Activated CD8-positive, alpha-beta memory T cell treated with anti-CD3 and anti-CD28 coated beads, Interleukin-2, amount 10 ng/mL, durations not matched to agents 7 days and 5 days (primary cell): ENCODE results near the gene CNPY4. TPM values are rescaled to one million over a fixed set of nuclear protein-coding genes. Genes with fewer than 3 reads are reported as not detected.

ENCODE experiments used
- ATAC-seq: fragments of 150-1000 bp; cut with Tn5 transposase; one replicate; pipeline ENCODE4 v1.10.0; 2021; ENCODE audit warnings: moderate library complexity
- CTCF ChIA-PET: fragments of 350-600 bp; sonication (Branson Sonifier 250); formaldehyde crosslinking; loops from one replicate; lab custom pipeline; 2021; ENCODE audit warnings: antibody characterized with exemption; lab: Charles Lee
- DNase-seq: peaks from one replicate; pipeline ENCODE4 v3.0.0-alpha.2; 2020
- H3K27ac Mint-ChIP-seq: one replicate; pipeline ENCODE4 v1.8.0; 2021; ENCODE audit warnings: mild to moderate bottlenecking, mixed read lengths
- H3K27me3 Mint-ChIP-seq: one replicate; pipeline ENCODE4 v1.8.0; 2021; ENCODE audit warnings: mixed read lengths
- H3K36me3 Mint-ChIP-seq: one replicate; pipeline ENCODE4 v1.8.0; 2021; ENCODE audit warnings: mild to moderate bottlenecking, mixed read lengths
- H3K4me1 Mint-ChIP-seq: one replicate; pipeline ENCODE4 v1.8.0; 2021; ENCODE audit warnings: mixed read lengths
- H3K4me3 Mint-ChIP-seq: one replicate; pipeline ENCODE4 v1.8.0; 2021; ENCODE audit warnings: mild to moderate bottlenecking, moderate library complexity, mixed read lengths
- H3K9me3 Mint-ChIP-seq: one replicate; pipeline ENCODE4 v1.8.0; 2022; ENCODE audit warnings: low read depth, mixed read lengths
- microRNA-seq: library from miRNA; unstranded; fragments of <30 nt; microRNA quantifications from one replicate; pipeline ENCODE4 v1.2.0, GENCODE V29; 2022
- total RNA-seq, 2 experiments: library from RNA; stranded (reverse); gene quantifications; one replicate each; pipeline ENCODE4 v1.2.3, GENCODE V29; 2021

Gene CNPY4
- total RNA-seq, 2 experiments from 2014 or later: 27.3 to 28.0 TPM

DNA sequence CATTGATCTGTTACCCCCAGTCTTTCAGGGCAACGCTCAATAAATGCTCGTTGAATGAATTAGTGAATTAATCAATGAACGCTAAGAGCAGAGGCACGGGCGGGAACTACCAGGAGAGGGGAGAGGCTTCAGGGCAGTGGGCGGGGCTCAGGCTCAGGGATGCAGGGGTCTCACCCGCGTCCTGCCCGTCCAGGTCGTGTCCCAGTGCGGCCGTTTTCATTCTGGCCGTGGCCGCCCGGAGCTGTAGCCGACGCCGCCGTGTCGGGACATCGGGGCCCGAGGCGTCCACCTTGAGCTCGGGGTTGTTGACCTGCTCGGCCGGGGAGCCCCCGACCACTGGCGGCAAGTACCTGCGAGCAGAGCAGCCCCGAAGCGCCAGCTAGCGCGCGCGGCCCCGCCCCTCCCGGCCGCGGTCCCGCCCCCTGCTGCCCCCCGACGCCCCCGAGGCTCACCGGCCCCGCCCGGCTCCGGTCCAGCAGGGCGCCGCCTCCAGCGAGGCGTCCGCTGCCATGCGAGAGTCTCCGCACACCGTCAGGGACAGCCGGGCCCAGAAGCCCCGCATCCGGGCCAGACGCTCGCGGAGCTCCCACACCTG lies 51.8 kb downstream of the CNPY4 start:
- DNase-seq: peak; percentile 61
- peaks cover 49% of the 10 kb centered on the region for H3K4me1 Mint-ChIP-seq
- H3K4me3 Mint-ChIP-seq: peak overlapping the region; percentile 18
- no peaks in the 10 kb centered on the region for H3K9me3 Mint-ChIP-seq
- ATAC-seq: peak; percentile 82
- CTCF ChIA-PET: interaction anchor here (0.6 to 1.2 kb wide), 4 partner anchors 11 to 40 kb away, joined by 3 to 6 read pairs (median 3); partner anchors contain the start of gene LAMTOR4
- H3K27ac Mint-ChIP-seq: no peak overlapping the region
- H3K36me3 Mint-ChIP-seq: no peaks in the 10 kb centered on the region
- peaks cover 61% of the 10 kb centered on the region for H3K27me3 Mint-ChIP-seq

DNA sequence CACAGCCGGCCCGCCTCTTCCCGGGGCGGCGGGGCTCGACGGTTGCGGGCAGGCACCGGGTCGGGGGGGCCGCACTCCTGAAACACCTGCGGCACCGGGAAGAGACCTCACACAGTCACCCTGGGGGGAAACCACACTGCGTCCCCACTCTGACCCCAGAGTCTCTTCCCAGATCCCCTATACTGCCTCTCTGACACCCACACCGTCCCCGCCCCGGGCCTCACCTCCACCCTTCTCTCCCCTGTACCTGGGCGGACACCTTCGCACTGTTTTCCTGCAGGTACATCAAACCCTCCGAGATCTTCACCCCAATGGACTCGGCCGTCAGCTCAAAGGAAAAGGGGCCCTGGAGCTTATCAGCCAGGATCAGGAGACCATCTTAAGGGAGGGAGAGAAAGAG lies 52.4 kb downstream of the CNPY4 start:
- H3K4me1 Mint-ChIP-seq: peaks cover 48% of the 10 kb centered on the region
- peaks cover 61% of the 10 kb centered on the region for H3K27me3 Mint-ChIP-seq
- no peak overlapping the region for H3K27ac Mint-ChIP-seq
- H3K9me3 Mint-ChIP-seq: no peaks in the 10 kb centered on the region
- CTCF ChIA-PET: interaction anchor here (1.0 to 1.2 kb wide), 3 partner anchors 11 to 23 kb away, joined by 3 to 6 read pairs (median 3); partner anchors contain the start of gene LAMTOR4
- DNase-seq: no peak
- ATAC-seq: peak; percentile 14
- peak overlapping the region; percentile 34 for H3K4me3 Mint-ChIP-seq
- no peaks in the 10 kb centered on the region for H3K36me3 Mint-ChIP-seq

DNA sequence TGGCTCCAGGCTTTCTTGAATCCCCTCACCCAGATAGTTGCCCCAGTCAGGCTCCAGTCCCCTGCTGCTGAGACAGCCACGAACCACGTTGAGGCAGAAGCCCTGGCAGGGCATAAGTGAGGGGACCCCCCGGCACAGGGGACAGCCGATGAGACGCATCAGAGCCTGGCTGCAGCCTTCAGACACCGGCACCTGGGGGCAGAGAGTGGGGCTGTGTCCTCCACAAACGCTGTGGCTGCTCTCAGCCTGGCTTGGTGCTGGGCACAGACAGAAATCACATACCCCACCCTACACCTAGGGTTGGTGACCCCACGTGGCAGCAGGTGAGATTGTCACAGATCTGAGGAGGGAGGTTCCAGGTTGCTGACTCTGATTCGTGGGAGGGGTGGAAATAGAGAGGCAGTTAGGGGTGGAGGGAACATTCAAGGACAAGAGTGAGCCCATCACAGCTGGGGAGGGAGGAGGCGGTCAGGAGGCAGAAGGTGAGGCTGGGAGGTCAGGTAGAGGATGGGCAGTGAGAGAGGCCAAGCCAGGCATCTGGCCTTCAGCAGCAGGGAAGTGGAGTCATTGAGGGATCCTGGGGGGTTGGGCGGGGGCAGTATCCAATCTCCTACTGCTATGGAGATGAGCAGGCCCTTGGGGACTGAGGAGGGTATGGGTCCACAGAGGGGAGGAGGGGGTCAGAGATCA lies 54.5 kb downstream of the CNPY4 start:
- ATAC-seq (no peak), DNase-seq (no peak)
- CTCF ChIA-PET: no interaction called here
- peaks cover 41% of the 10 kb centered on the region for H3K27me3 Mint-ChIP-seq
- no peaks in the 10 kb centered on the region for H3K36me3 Mint-ChIP-seq
- H3K9me3 Mint-ChIP-seq: no peaks in the 10 kb centered on the region
- no peak overlapping the region for H3K4me3 Mint-ChIP-seq
- H3K4me1 Mint-ChIP-seq: peaks cover 32% of the 10 kb centered on the region
- H3K27ac Mint-ChIP-seq: no peak overlapping the region

DNA sequence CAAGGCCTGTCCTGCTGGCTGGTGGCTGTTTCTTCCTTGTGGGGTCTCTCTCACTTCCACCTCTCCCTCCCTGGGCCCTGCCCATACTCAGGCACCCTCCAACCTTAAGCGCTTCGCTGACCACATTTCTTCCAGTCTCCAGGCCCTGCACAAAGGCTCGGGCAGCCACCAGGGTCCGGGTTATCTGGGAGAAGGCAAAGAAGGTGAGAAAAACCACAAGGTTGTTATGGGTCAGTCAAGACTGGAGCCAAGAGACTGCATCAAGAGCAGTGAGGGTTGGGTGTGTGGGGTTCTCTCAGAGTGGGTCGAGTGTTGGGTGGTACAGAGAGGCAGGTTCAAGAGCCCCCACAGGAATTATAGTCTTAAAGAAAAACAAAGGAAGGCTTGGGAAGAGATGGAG lies 55.1 kb downstream of the CNPY4 start:
- peaks cover 26% of the 10 kb centered on the region for H3K4me1 Mint-ChIP-seq
- no peak overlapping the region for H3K27ac Mint-ChIP-seq
- no peak overlapping the region for H3K4me3 Mint-ChIP-seq
- ATAC-seq: no peak
- no peak for DNase-seq
- CTCF ChIA-PET: no interaction called here
- H3K36me3 Mint-ChIP-seq: no peaks in the 10 kb centered on the region
- H3K27me3 Mint-ChIP-seq: peaks cover 40% of the 10 kb centered on the region
- no peaks in the 10 kb centered on the region for H3K9me3 Mint-ChIP-seq

Small RNAs within 50 kb of the gene (microRNA-seq; reads per million reads assigned to microRNA genes)
- gene MIR106B (11,983 reads per million, percentile 95 among the genes with 10 or more reads in this experiment), gene MIR25 (1,458 reads per million, percentile 86 among the genes with 10 or more reads in this experiment), gene MIR4658 (not detected), gene MIR93 (18,494 reads per million, percentile 97 among the genes with 10 or more reads in this experiment)

Other genes with a start within 250 kb of the CNPY4 start
- gene OR2AE1, start 242.6 kb upstream of the CNPY4 start, total RNA-seq: under 1 TPM in 1 of 2 experiments, not detected in 1; 0.47 TPM
- gene TRIM4, start 200.1 kb upstream of the CNPY4 start, total RNA-seq: 10 to 100 TPM; 26.4 to 26.7 TPM
- not detected for gene GJC3, start 190.0 kb upstream of the CNPY4 start, total RNA-seq
- gene AZGP1, start 143.6 kb upstream of the CNPY4 start, total RNA-seq: not detected
- 10 to 100 TPM; 55.5 to 58.6 TPM for gene ZKSCAN1, start 104.0 kb upstream of the CNPY4 start, total RNA-seq
- 1 to 10 TPM; 5.6 to 7.9 TPM for gene ZSCAN21, start 69.9 kb upstream of the CNPY4 start, total RNA-seq
- gene ZNF3, start 37.9 kb upstream of the CNPY4 start, total RNA-seq: 10 to 100 TPM; 21.2 to 24.1 TPM
- 10 to 100 TPM; 81.2 to 90.8 TPM for gene COPS6, start 30.7 kb upstream of the CNPY4 start, total RNA-seq
- gene MCM7, start 18.2 kb upstream of the CNPY4 start, total RNA-seq: 100 to 1,000 TPM; 405 to 409 TPM
- 10 to 100 TPM in 1 of 2 experiments, 1 to 10 TPM in 1; 9.9 to 10.6 TPM for gene AP4M1, start 18.0 kb upstream of the CNPY4 start, total RNA-seq
- gene TAF6, start 276 bp upstream of the CNPY4 start, total RNA-seq: 10 to 100 TPM; 70.4 to 71.4 TPM
- 1 to 10 TPM; 5.6 to 7.5 TPM for gene MBLAC1, start 7.3 kb downstream of the CNPY4 start, total RNA-seq
- 100 to 1,000 TPM; 119 to 151 TPM for gene LAMTOR4, start 29.3 kb downstream of the CNPY4 start, total RNA-seq
- gene TRAPPC14, start 39.1 kb downstream of the CNPY4 start, total RNA-seq: 10 to 100 TPM; 36.8 to 43.5 TPM
- gene GAL3ST4, start 49.0 kb downstream of the CNPY4 start, total RNA-seq: 1 to 10 TPM in 1 of 2 experiments, under 1 TPM in 1; 0.61 to 1.4 TPM
- gene GPC2, start 57.7 kb downstream of the CNPY4 start, total RNA-seq: 1 to 10 TPM; 2.9 to 6.2 TPM
- gene STAG3, start 58.3 kb downstream of the CNPY4 start, total RNA-seq: 10 to 100 TPM in 1 of 2 experiments, 1 to 10 TPM in 1; 8.1 to 20.2 TPM
- gene PVRIG, start 100.3 kb downstream of the CNPY4 start, total RNA-seq: 10 to 100 TPM; 45.2 to 63.2 TPM
- gene SPDYE3, start 188.1 kb downstream of the CNPY4 start, total RNA-seq: not detected
- gene PILRB, start 238.5 kb downstream of the CNPY4 start, total RNA-seq: 10 to 100 TPM; 46.0 to 67.8 TPM